Neural cell (in vitro differentiated cells): ENCODE data around the gene SACM1L.

ENCODE experiments used
- EP300 ChIP-seq: fragments of 450-650 bp; conservative IDR thresholded peaks from 2 replicates; pipeline ENCODE4 v1.6.1; 2014; ENCODE audit warnings: antibody characterized with exemption, mild to moderate bottlenecking, moderate library complexity; ENCODE audit not compliant: poor library complexity, severe bottlenecking
- EZH2 ChIP-seq: fragments of 200-600, 300-800 bp; shearing (Covaris generic), sonication (generic); IDR thresholded peaks from 2 replicates; pipeline ENCODE4 v1.6.1; 2014; ENCODE audit warnings: antibody characterized with exemption, low read length, borderline replicate concordance, mild to moderate bottlenecking; ENCODE audit not compliant: insufficient read depth, poor library complexity, severe bottlenecking
- MXI1 ChIP-seq: fragments of 450-650 bp; conservative IDR thresholded peaks from 2 replicates; pipeline ENCODE4 v1.6.1; 2014; ENCODE audit warnings: antibody characterized with exemption, mild to moderate bottlenecking; ENCODE audit not compliant: poor library complexity, severe bottlenecking
- POLR2AphosphoS5 ChIP-seq: IDR thresholded peaks from 2 replicates; pipeline ENCODE4 v1.6.1; 2012
- RAD21 ChIP-seq: fragments of 450-650 bp; conservative IDR thresholded peaks from 2 replicates; pipeline ENCODE4 v1.6.1; 2014; ENCODE audit warnings: antibody characterized with exemption, mild to moderate bottlenecking, moderate library complexity
- SMC3 ChIP-seq: fragments of 450-650 bp; conservative IDR thresholded peaks from 2 replicates; pipeline ENCODE4 v1.6.1; 2014; ENCODE audit warnings: antibody characterized with exemption, mild to moderate bottlenecking, moderate library complexity; ENCODE audit not compliant: poor library complexity
- TAF1 ChIP-seq: IDR thresholded peaks from 2 replicates; pipeline ENCODE4 v1.6.1; 2012; ENCODE audit warnings: low read depth
- TF ChIP-seq, protein P1 (sequence below): fragments of 450-650 bp; IDR thresholded peaks from 2 replicates; pipeline ENCODE4 v1.5.1; 2014; ENCODE audit warnings: antibody characterized with exemption, mild to moderate bottlenecking, moderate library complexity; ENCODE audit not compliant: poor library complexity, severe bottlenecking

DNA sequence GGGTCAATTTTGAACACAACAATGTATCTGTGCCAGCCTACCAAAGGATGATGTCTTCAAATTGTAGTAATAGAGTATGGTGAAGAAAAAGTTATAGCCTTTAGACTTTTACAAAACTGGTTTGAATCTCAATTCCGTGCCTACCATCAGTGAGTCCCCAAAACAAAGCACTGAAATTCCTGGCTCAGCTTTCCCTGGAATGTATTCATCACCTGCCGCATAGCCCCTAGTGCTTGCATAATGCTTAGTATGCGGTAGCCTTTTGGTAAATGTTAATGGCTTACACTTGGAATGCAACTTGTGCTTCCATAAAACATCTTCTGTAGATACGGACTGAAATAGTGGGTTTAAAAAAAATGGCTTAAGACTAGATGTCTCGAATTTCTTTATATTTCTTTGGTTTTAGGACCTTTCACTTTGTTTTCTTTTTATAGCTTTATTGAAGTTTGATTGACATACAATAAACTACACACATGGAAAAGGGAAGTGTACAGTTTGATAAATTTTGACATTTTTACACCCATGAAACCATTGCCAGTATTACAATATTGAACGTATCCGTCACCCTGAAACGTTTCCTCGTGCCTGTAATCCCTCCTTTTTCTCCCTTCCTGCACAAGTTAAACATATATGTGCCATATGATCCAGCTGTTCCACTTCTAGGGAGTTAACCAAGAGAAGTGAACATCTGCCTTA lies 12.1 kb downstream of the SACM1L start:
- no peak for TF ChIP-seq EP300
- TF ChIP-seq EZH2: no peak
- TF ChIP-seq, protein P1, sequence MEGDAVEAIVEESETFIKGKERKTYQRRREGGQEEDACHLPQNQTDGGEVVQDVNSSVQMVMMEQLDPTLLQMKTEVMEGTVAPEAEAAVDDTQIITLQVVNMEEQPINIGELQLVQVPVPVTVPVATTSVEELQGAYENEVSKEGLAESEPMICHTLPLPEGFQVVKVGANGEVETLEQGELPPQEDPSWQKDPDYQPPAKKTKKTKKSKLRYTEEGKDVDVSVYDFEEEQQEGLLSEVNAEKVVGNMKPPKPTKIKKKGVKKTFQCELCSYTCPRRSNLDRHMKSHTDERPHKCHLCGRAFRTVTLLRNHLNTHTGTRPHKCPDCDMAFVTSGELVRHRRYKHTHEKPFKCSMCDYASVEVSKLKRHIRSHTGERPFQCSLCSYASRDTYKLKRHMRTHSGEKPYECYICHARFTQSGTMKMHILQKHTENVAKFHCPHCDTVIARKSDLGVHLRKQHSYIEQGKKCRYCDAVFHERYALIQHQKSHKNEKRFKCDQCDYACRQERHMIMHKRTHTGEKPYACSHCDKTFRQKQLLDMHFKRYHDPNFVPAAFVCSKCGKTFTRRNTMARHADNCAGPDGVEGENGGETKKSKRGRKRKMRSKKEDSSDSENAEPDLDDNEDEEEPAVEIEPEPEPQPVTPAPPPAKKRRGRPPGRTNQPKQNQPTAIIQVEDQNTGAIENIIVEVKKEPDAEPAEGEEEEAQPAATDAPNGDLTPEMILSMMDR: no peak
- TF ChIP-seq MXI1: no peak
- TF ChIP-seq SMC3: no peak
- TF ChIP-seq RAD21: no peak
- TF ChIP-seq POLR2AphosphoS5: no peak
- TF ChIP-seq TAF1: no peak
